Activated T-helper 17 cell treated with anti-CD3 and anti-CD28 coated beads, Interleukin-2, amount 50 U/mL, for 72 hours (primary cell): ENCODE measurements around the gene TRPV4. TPM values are rescaled to one million over a fixed set of nuclear protein-coding genes. Genes with fewer than 3 reads are reported as not detected.

Source experiments
- ATAC-seq: fragments of 150-1000 bp; cut with Tn5 transposase; replicated peaks from 2 replicates; pipeline ENCODE4 v1.10.0; 2021; ENCODE audit warnings: mild to moderate bottlenecking, moderate library complexity
- H3K27ac Mint-ChIP-seq: one replicate; pipeline ENCODE4 v1.8.0; 2022; ENCODE audit warnings: mixed read lengths
- H3K27me3 Mint-ChIP-seq: one replicate; pipeline ENCODE4 v1.8.0; 2022; ENCODE audit warnings: mixed read lengths
- H3K36me3 Mint-ChIP-seq: one replicate; pipeline ENCODE4 v1.8.0; 2022; ENCODE audit warnings: low read depth, mild to moderate bottlenecking, mixed read lengths
- H3K4me1 Mint-ChIP-seq: one replicate; pipeline ENCODE4 v1.8.0; 2022; ENCODE audit warnings: mixed read lengths
- H3K4me3 Mint-ChIP-seq: one replicate; pipeline ENCODE4 v1.8.0; 2022; ENCODE audit warnings: mild to moderate bottlenecking, mixed read lengths
- H3K9me3 Mint-ChIP-seq: one replicate; pipeline ENCODE4 v1.8.0; 2022; ENCODE audit warnings: mixed read lengths
- total RNA-seq, 2 donors: library from RNA; stranded (reverse); gene quantifications; one replicate each; pipeline ENCODE4 v1.2.3, GENCODE V29; 2022

Gene TRPV4
- total RNA-seq, 2 donors from 2014 or later: not detected

- H3K27ac Mint-ChIP-seq: no peak overlapping the region
- H3K9me3 Mint-ChIP-seq: no peaks in the 10 kb centered on the region
- ATAC-seq: peak; percentile 92
- H3K36me3 Mint-ChIP-seq: no peaks in the 10 kb centered on the region
- H3K4me1 Mint-ChIP-seq: no peaks in the 10 kb centered on the region
- H3K4me3 Mint-ChIP-seq: no peak overlapping the region
- H3K27me3 Mint-ChIP-seq: no peaks in the 10 kb centered on the region
Measured at GRCh38 chr12:109763201-109763841, 69.9 kb downstream of the TRPV4 start.

- ATAC-seq: peak; percentile 20
- Mint-ChIP-seq H3K9me3 (peaks cover 1% of the 10 kb centered on the region), H3K27ac (no peak overlapping the region), H3K4me3 (no peak overlapping the region), H3K4me1 (no peaks in the 10 kb centered on the region), H3K27me3 (peaks cover 2% of the 10 kb centered on the region), H3K36me3 (no peaks in the 10 kb centered on the region)
Measured at GRCh38 chr12:109762673-109763191, 70.5 kb downstream of the TRPV4 start.

GRCh38 chr12:109762071-109762672 lies 71.0 kb downstream of the TRPV4 start:
- no peaks in the 10 kb centered on the region for H3K4me1 Mint-ChIP-seq
- no peaks in the 10 kb centered on the region for H3K36me3 Mint-ChIP-seq
- H3K9me3 Mint-ChIP-seq: peaks cover 7% of the 10 kb centered on the region
- peaks cover 8% of the 10 kb centered on the region for H3K27me3 Mint-ChIP-seq
- ATAC-seq: no peak
- H3K4me3 Mint-ChIP-seq: no peak overlapping the region
- H3K27ac Mint-ChIP-seq: no peak overlapping the region

- no peak overlapping the region for H3K4me3 Mint-ChIP-seq
- H3K36me3 Mint-ChIP-seq: no peaks in the 10 kb centered on the region
- ATAC-seq: no peak
- H3K27ac Mint-ChIP-seq: no peak overlapping the region
- H3K27me3 Mint-ChIP-seq: peaks cover 12% of the 10 kb centered on the region
- no peaks in the 10 kb centered on the region for H3K4me1 Mint-ChIP-seq
- H3K9me3 Mint-ChIP-seq: peaks cover 11% of the 10 kb centered on the region
Measured at GRCh38 chr12:109760930-109761921, 72.0 kb downstream of the TRPV4 start.

GRCh38 chr12:109760031-109760929 lies 72.9 kb downstream of the TRPV4 start:
- Mint-ChIP-seq H3K27ac (no peak overlapping the region), H3K9me3 (peaks cover 11% of the 10 kb centered on the region), H3K4me3 (no peak overlapping the region), H3K4me1 (no peaks in the 10 kb centered on the region), H3K36me3 (no peaks in the 10 kb centered on the region), H3K27me3 (peaks cover 12% of the 10 kb centered on the region)
- no peak for ATAC-seq

- no peak for ATAC-seq
- no peak overlapping the region for H3K4me3 Mint-ChIP-seq
- peaks cover 12% of the 10 kb centered on the region for H3K27me3 Mint-ChIP-seq
- no peaks in the 10 kb centered on the region for H3K4me1 Mint-ChIP-seq
- no peaks in the 10 kb centered on the region for H3K36me3 Mint-ChIP-seq
- H3K9me3 Mint-ChIP-seq: peaks cover 11% of the 10 kb centered on the region
- H3K27ac Mint-ChIP-seq: no peak overlapping the region
Measured at GRCh38 chr12:109759595-109759994, 73.6 kb downstream of the TRPV4 start.

GRCh38 chr12:109758426-109759420 lies 74.5 kb downstream of the TRPV4 start:
- Mint-ChIP-seq H3K4me3 (no peak overlapping the region), H3K27me3 (peaks cover 12% of the 10 kb centered on the region), H3K9me3 (peaks cover 11% of the 10 kb centered on the region), H3K27ac (no peak overlapping the region), H3K36me3 (no peaks in the 10 kb centered on the region), H3K4me1 (no peaks in the 10 kb centered on the region)
- ATAC-seq: no peak

- Mint-ChIP-seq H3K9me3 (peaks cover 11% of the 10 kb centered on the region), H3K4me3 (no peak overlapping the region), H3K27ac (no peak overlapping the region), H3K4me1 (no peaks in the 10 kb centered on the region), H3K36me3 (no peaks in the 10 kb centered on the region), H3K27me3 (peaks cover 12% of the 10 kb centered on the region)
- no peak for ATAC-seq
Measured at GRCh38 chr12:109757671-109758265, 75.4 kb downstream of the TRPV4 start.

GRCh38 chr12:109756457-109756856 lies 76.7 kb downstream of the TRPV4 start:
- Mint-ChIP-seq H3K4me1 (no peaks in the 10 kb centered on the region), H3K36me3 (no peaks in the 10 kb centered on the region), H3K9me3 (peaks cover 11% of the 10 kb centered on the region), H3K27ac (no peak overlapping the region), H3K27me3 (peaks cover 12% of the 10 kb centered on the region), H3K4me3 (no peak overlapping the region)
- ATAC-seq: no peak

- no peak for ATAC-seq
- no peaks in the 10 kb centered on the region for H3K4me1 Mint-ChIP-seq
- H3K27ac Mint-ChIP-seq: no peak overlapping the region
- H3K36me3 Mint-ChIP-seq: no peaks in the 10 kb centered on the region
- peaks cover 12% of the 10 kb centered on the region for H3K27me3 Mint-ChIP-seq
- H3K4me3 Mint-ChIP-seq: no peak overlapping the region
- H3K9me3 Mint-ChIP-seq: peaks cover 11% of the 10 kb centered on the region
Measured at GRCh38 chr12:109753959-109754358, 79.2 kb downstream of the TRPV4 start.

- no peak overlapping the region for H3K27ac Mint-ChIP-seq
- ATAC-seq: no peak
- H3K9me3 Mint-ChIP-seq: peaks cover 11% of the 10 kb centered on the region
- no peaks in the 10 kb centered on the region for H3K4me1 Mint-ChIP-seq
- H3K4me3 Mint-ChIP-seq: no peak overlapping the region
- no peaks in the 10 kb centered on the region for H3K36me3 Mint-ChIP-seq
- peaks cover 12% of the 10 kb centered on the region for H3K27me3 Mint-ChIP-seq
Measured at GRCh38 chr12:109753054-109753401, 80.2 kb downstream of the TRPV4 start.

GRCh38 chr12:109752117-109753053 lies 80.8 kb downstream of the TRPV4 start:
- H3K27ac Mint-ChIP-seq: no peak overlapping the region
- no peak overlapping the region for H3K4me3 Mint-ChIP-seq
- H3K9me3 Mint-ChIP-seq: peaks cover 6% of the 10 kb centered on the region
- H3K27me3 Mint-ChIP-seq: peaks cover 6% of the 10 kb centered on the region
- H3K4me1 Mint-ChIP-seq: no peaks in the 10 kb centered on the region
- no peak for ATAC-seq
- H3K36me3 Mint-ChIP-seq: no peaks in the 10 kb centered on the region
